Erythroblast (primary cell): ENCODE data around the gene CYP2F1.

ENCODE experiments used
- GATA1 ChIP-seq: IDR thresholded peaks from 2 replicates; pipeline ENCODE4 v1.6.1; 2011; ENCODE audit warnings: low read depth, mild to moderate bottlenecking, control low read depth, low read length, moderate library complexity
- POLR2A ChIP-seq: IDR thresholded peaks from 2 replicates; pipeline ENCODE4 v1.6.1; 2011; ENCODE audit warnings: mild to moderate bottlenecking, low read length

- TF ChIP-seq POLR2A = no peak
- no peak for TF ChIP-seq GATA1
Measured at GRCh38 chr19:41128692-41129091, 14.5 kb downstream of the CYP2F1 start.
